OCI-LY3 (cell line): ENCODE results near the gene DEDD2.
"Not testable (repeated sequence)": the region's sequence is repeated elsewhere in the genome, so short reads cannot be mapped to it uniquely, and the experiment has no call there.

Source experiments
- H2AFZ ChIP-seq: fragments of 200-600, 300-600 bp; shearing (Covaris generic); 2 replicates; pipeline ENCODE4 v1.6.0; 2014; ENCODE audit warnings: antibody characterized with exemption, low read depth, low read length
- H3K27ac ChIP-seq: fragments of 200-600, 300-600 bp; sonication (generic); 2 replicates; pipeline ENCODE4 v1.5.1; 2014; ENCODE audit warnings: mild to moderate bottlenecking, low read length, moderate library complexity, mixed read lengths
- H3K27me3 ChIP-seq: fragments of 200-600, 300-600 bp; sonication (generic); 2 replicates; pipeline ENCODE4 v1.6.1; 2014; ENCODE audit warnings: low read depth, low read length, mixed read lengths
- H3K36me3 ChIP-seq: fragments of 200-600, 300-600 bp; sonication (generic); replicated peaks from 2 replicates; pipeline ENCODE3; 2014; ENCODE audit warnings: low read depth, low read length, mixed read lengths
- H3K4me1 ChIP-seq: fragments of 300-600, 200-600 bp; sonication (generic); 2 replicates; pipeline ENCODE4 v1.6.1; 2014; ENCODE audit warnings: low read length, mixed read lengths
- H3K4me2 ChIP-seq: fragments of 200-600, 300-600 bp; sonication (generic); 2 replicates; pipeline ENCODE4 v1.6.1; 2014; ENCODE audit warnings: low read length, mixed read lengths
- H3K4me3 ChIP-seq: fragments of 300-600, 200-600 bp; sonication (generic); 2 replicates; pipeline ENCODE4 v1.5.1; 2014; ENCODE audit warnings: antibody characterized with exemption, mild to moderate bottlenecking, low read length, moderate library complexity
- H3K79me2 ChIP-seq: fragments of 300-600, 200-600 bp; shearing (Covaris generic); 2 replicates; pipeline ENCODE4 v1.6.1; 2014; ENCODE audit warnings: mild to moderate bottlenecking, low read length, mixed read lengths
- H3K9ac ChIP-seq: fragments of 300-600, 200-600 bp; shearing (Covaris generic); 2 replicates; pipeline ENCODE4 v1.6.0; 2014; ENCODE audit warnings: mild to moderate bottlenecking, low read length, moderate library complexity
- H3K9me3 ChIP-seq: fragments of 200-600, 300-600 bp; shearing (Covaris generic); 2 replicates; pipeline ENCODE4 v1.6.1; 2014; ENCODE audit warnings: low read length, mixed read lengths; ENCODE audit not compliant: insufficient read depth
- H4K20me1 ChIP-seq: fragments of 200-600, 300-600 bp; sonication (generic); 2 replicates; pipeline ENCODE4 v1.6.1; 2016; ENCODE audit warnings: low read length, mixed read lengths; ENCODE audit not compliant: insufficient read depth
- CTCF ChIP-seq: fragments of 200-600, 300-600 bp; sonication (generic); IDR thresholded peaks from 2 replicates; pipeline ENCODE4 v1.5.1; 2014; ENCODE audit warnings: antibody characterized with exemption, low read length, low read depth
- EZH2phosphoT487 ChIP-seq: fragments of 200-600 bp; shearing (Covaris generic); IDR thresholded peaks from 2 replicates; pipeline ENCODE4 v1.6.1; 2018; ENCODE audit warnings: antibody characterized with exemption, mixed run types, low read depth

Gene DEDD2

GRCh38 chr19:42217520-42218437 lies at the start of gene DEDD2:
Gene DEDD2 (minus strand): TSS chr19:42217677. CDS start chr19:42217007, 670 bp downstream.
- Histone ChIP-seq H2AFZ (peak within 1 kb of the TSS; percentile 30; the same call in 1 of the 2 replicates), H4K20me1 (peaks cover 29% of the 10 kb centered on the region; the same call in 1 of the 2 replicates)

GRCh38 chr19:42266928-42267603 lies 49.6 kb upstream of the DEDD2 start:
- Histone ChIP-seq H2AFZ (peak overlapping the region; percentile 90; the same call in 1 of the 2 replicates), H3K9ac (peak overlapping the region; percentile 87), H3K4me2 (peak overlapping the region; percentile 94), H3K4me3 (peak overlapping the region; percentile 81), H3K79me2 (peaks cover 25% of the 10 kb centered on the region), H3K4me1 (peaks cover 25% of the 10 kb centered on the region)
- H3K27ac ChIP-seq, H3K36me3 ChIP-seq, H3K27me3 ChIP-seq, H4K20me1 ChIP-seq, H3K9me3 ChIP-seq: not testable (repeated sequence)

More at GRCh38 chr19:42217520-42218437, at the start of gene DEDD2:
- peak within 1 kb of the TSS; percentile 95 for H3K9ac ChIP-seq
- peak within 1 kb of the TSS; percentile 94 for H3K4me3 ChIP-seq
- TF ChIP-seq CTCF (no peak), EZH2phosphoT487 (no peak)
- peak within 1 kb of the TSS; percentile 90 for H3K4me2 ChIP-seq
- H3K27ac ChIP-seq: peak within 1 kb of the TSS; percentile 85
- no peaks in the 10 kb centered on the region for H3K27me3 ChIP-seq
- no peaks in the 10 kb centered on the region for H3K9me3 ChIP-seq
- peaks cover 34% of the 10 kb centered on the region for H3K36me3 ChIP-seq
- H3K79me2 ChIP-seq: peaks cover 83% of the 10 kb centered on the region
- peaks cover 27% of the 10 kb centered on the region for H3K4me1 ChIP-seq

- Histone ChIP-seq H3K79me2 (peaks cover 17% of the 10 kb centered on the region), H3K4me1 (peaks cover 21% of the 10 kb centered on the region)
- H3K27me3 ChIP-seq, H3K9ac ChIP-seq, H3K4me3 ChIP-seq, H4K20me1 ChIP-seq, H3K27ac ChIP-seq, H2AFZ ChIP-seq, H3K9me3 ChIP-seq, H3K4me2 ChIP-seq, H3K36me3 ChIP-seq: not testable (repeated sequence)
Measured at GRCh38 chr19:42266105-42266504, 48.6 kb upstream of the DEDD2 start.

- no peaks in the 10 kb centered on the region for H4K20me1 ChIP-seq
- peaks cover 4% of the 10 kb centered on the region; the same call in 1 of the 2 replicates for H3K4me1 ChIP-seq
- H3K36me3 ChIP-seq: no peaks in the 10 kb centered on the region
- H3K9me3 ChIP-seq: no peaks in the 10 kb centered on the region
- H3K4me3 ChIP-seq: no peak overlapping the region
- H3K4me2 ChIP-seq: no peak overlapping the region
- H3K79me2 ChIP-seq: no peaks in the 10 kb centered on the region
- no peak overlapping the region for H2AFZ ChIP-seq
- peaks cover 2% of the 10 kb centered on the region; the same call in 1 of the 2 replicates for H3K27me3 ChIP-seq
- TF ChIP-seq CTCF (no peak), EZH2phosphoT487 (no peak)
- H3K9ac ChIP-seq: no peak overlapping the region
- H3K27ac ChIP-seq: no peak overlapping the region
Measured at GRCh38 chr19:42261763-42262162, 44.3 kb upstream of the DEDD2 start.

- H3K4me1 ChIP-seq, H3K4me3 ChIP-seq: not testable (repeated sequence)
Measured at GRCh38 chr19:42257842-42258241, 40.4 kb upstream of the DEDD2 start.

More at GRCh38 chr19:42257842-42258241, 40.4 kb upstream of the DEDD2 start:
- not testable (repeated sequence) for H4K20me1 ChIP-seq, H2AFZ ChIP-seq, H3K9ac ChIP-seq, H3K36me3 ChIP-seq, H3K9me3 ChIP-seq, H3K27ac ChIP-seq, H3K4me2 ChIP-seq
- Histone ChIP-seq H3K27me3 (peaks cover 11% of the 10 kb centered on the region; the same call in 1 of the 2 replicates), H3K79me2 (peaks cover 19% of the 10 kb centered on the region)
